ENCODE results near the gene PLA2G4B. TPM values are rescaled to one million over a fixed set of nuclear protein-coding genes. Genes with fewer than 3 reads are reported as not detected.

Gene PLA2G4B
- total and polyA plus RNA-seq, 2 of the 8 experiments (the other 6 are each of a cell fraction or from before 2014, with no cell fraction given): 4.2 to 9.2 TPM

GRCh38 chr15:41873711-41874110, 35.1 kb downstream of the PLA2G4B start (continued):
- TF ChIP-seq SIRT6 (IDR thresholded peaks at IDR 0.05; ENCODE audit: low read length): no peak
- TF ChIP-seq CREB1 (IDR thresholded peaks at IDR 0.05): no peak
- no peak for TF ChIP-seq ASH2L (IDR thresholded peaks at IDR 0.05; ENCODE audit: low read length)
